ENCODE results near the gene SLC5A5. TPM values are rescaled to one million over a fixed set of nuclear protein-coding genes. Genes with fewer than 3 reads are reported as not detected.

SLC5A5 gene
- total RNA-seq, 4 donors from 2014 or later = not detected

DNA sequence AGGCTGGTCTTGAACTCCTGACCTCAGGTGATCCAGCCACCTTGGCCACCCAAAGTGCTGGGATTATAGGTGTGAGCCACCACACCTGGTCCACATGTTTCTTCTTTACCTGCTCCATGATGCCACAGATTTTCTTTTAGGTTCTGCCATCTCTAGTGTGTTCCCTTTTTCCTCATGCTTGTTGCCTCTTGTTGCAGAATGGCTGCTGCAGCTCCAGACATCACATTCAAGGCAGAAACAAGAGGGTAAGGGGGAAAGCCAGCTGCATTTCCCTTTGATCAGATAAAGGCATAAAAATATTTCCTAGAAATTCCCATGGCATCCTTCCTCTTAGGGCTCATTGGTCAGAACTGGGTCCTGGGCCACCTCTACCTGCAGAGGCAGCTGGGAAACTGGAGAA lies 48.8 kb downstream of the SLC5A5 start:
- TF ChIP-seq, protein P1, sequence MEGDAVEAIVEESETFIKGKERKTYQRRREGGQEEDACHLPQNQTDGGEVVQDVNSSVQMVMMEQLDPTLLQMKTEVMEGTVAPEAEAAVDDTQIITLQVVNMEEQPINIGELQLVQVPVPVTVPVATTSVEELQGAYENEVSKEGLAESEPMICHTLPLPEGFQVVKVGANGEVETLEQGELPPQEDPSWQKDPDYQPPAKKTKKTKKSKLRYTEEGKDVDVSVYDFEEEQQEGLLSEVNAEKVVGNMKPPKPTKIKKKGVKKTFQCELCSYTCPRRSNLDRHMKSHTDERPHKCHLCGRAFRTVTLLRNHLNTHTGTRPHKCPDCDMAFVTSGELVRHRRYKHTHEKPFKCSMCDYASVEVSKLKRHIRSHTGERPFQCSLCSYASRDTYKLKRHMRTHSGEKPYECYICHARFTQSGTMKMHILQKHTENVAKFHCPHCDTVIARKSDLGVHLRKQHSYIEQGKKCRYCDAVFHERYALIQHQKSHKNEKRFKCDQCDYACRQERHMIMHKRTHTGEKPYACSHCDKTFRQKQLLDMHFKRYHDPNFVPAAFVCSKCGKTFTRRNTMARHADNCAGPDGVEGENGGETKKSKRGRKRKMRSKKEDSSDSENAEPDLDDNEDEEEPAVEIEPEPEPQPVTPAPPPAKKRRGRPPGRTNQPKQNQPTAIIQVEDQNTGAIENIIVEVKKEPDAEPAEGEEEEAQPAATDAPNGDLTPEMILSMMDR (IDR thresholded peaks at IDR 0.05; ENCODE audit: low read depth) = no peak

DNA sequence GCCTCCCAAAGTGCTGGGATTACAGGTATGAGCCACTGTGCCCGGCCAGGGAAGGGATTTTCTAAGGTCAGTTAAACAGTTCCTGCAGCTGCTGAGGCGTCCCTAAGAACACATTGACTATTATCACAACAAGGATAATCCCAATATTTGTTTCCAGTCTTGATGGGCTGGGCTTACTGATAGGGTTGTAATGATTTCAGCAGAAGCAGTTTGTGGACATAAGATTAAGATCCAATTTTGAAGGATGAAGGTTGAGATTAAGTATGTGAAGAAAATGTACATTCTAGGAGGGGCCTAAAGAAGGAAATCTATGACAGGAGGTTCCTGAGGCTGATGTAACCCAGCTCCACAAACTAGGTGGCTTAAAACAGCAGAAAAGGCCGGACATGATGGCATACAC lies 50.4 kb downstream of the SLC5A5 start:
- TF ChIP-seq, protein P1 (IDR thresholded peaks at IDR 0.05; ENCODE audit: low read depth) = no peak

DNA sequence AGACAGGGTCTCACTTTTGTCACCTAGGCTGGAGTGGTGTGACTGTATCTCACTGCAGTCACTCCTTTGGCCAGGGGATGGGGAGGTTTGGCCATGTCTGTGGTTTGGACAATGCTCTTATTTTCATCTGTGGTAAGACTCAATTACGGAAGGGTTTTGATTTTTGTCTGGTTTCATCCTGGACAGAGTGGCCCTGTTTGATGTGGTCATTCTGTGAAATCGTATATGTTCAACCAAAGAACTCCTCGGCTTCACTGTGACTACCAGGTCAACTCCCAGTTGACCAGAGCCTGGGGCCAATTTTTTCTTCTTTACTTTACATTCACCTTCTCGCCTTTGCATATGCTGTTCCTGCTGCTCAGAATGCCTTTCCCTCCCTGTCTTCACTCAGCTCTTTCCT lies 54.3 kb downstream of the SLC5A5 start:
- TF ChIP-seq, protein P1 (IDR thresholded peaks at IDR 0.05; ENCODE audit: low read depth) = no peak

DNA sequence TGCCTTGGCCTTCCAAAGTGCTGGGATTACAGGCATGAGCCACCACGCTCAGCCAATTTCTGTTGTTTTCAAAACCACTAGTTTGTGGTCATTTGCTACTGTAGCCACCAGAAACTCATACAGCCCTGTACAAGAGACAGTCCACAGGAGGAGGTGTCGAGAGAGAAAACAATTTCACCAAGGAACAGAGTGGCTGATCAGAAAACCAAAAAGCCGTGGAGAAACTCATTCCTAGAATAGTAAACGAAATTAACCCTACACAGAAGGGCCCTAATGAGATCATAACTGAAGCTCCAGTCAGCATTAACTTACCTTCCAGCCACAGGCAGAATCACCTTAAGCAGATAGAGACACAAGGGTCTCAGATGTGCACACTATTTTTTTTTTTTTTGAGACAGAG lies 57.3 kb downstream of the SLC5A5 start:
- TF ChIP-seq, protein P1 (IDR thresholded peaks at IDR 0.05; ENCODE audit: low read depth) = no peak

DNA sequence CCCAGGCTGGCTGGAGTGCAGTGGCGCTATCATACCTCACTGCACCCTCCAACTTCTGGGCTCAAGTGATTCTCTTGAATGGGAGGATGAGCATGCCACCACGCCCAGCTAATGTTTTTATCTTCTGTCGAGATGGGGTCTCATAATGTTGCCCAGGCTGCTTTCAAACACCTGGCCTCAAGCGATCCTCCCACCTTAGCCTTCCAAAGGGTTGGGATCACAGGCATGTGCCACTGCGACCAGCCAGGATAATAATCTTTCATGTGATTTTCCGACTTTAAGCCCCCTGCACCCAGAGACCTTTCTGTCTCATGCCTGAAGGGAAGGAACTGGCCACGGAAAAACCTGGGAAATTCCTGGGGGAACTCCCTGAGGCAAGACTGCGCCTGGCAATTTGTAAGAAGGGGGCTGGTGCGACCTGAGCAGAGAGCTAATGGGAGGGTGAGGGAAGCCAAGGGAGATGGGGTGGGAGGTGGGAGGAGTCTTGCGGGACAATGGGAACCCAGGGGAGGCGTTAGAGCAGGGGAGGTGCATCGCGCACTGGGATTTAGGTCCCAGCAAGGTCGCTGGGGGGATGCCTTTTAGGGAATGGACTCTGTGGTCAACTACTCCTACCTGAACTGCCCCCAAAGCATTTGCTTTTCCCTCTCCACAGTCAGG lies 59.9 kb downstream of the SLC5A5 start:
- TF ChIP-seq, protein P1 (IDR thresholded peaks at IDR 0.05; ENCODE audit: low read depth) = no peak

DNA sequence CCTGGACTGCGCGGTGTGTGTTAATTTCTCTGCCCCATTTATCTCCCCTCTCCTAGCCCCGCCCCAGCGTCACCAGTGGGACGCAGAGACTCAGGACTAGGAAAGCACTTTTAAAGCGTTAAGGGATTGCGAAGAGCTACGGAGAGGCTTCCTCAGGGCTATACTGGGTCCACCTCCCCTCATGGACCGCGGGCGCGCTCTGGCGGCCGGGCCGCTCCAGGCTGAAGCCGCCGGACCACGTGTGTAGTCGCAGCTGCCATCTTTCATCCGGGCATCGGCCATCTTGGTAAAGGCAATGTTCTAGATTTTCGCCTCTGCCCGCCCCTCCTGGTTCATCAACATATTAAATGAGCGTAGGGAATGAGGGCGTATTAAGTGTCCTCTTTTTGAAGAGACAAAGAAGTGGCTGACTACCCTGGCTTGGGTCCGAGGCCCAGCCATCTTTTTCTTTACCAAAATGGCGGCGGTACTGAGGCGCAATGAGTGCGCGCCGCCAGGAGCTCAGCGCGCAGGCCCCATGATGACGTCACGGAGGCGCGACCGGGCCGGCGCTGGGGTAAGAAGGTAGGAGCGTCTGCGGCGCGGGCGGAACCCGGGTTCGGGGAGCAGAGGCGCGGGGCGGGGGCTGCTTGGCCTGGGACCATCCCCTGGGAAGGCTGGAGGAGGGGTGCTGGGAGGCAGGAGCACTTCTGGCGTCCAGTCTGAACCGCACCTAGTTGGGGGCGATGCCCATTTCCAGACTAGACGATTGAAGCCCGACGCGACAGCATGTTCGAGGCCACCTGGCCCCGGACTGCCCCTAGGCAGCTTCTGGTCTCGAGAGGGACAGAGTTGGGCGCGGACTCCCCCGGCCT lies 61.0 kb downstream of the SLC5A5 start, which contains the start of gene CCDC124:
Gene CCDC124, plus strand, starts transcription at position 531 of the 854 bp plus-strand sequence. CDS start 3,406 bp downstream, outside the sequence.
- TF ChIP-seq, protein P1 (IDR thresholded peaks at IDR 0.05; ENCODE audit: low read depth) = no peak

DNA sequence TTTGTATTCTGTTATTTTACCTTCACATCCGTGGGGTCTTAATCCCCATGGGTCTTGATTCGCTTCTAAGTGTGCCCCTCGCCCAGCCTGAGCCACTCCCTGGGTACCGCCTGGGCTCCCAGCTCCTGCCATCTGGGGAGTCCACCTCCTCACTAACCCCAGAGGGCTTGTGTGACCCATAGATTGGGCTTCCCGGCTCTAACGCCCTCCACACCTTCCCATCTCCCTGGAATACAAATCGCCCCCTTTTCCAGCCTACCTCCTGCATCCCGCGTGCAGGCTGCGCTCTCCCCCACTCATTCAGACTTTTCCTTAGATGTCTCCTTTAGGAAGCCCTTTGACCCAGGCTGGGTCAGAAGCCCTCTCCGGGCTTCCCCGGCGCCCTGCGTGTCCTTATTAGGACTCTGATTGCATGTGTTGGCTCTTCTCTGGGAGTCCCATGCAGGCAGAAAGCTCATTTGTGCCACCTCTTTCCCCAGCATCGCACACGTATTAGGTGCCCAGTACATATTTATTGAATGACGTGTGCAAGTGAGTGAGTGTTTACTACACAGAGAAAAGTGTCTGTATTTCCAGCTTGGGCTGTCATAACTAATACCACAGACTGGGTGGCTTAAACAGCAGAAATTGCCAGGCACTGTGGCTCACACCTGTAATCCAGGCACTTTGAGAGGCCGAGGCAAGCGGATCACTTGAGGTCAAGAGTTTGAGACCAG lies 61.8 kb downstream of the SLC5A5 start:
- TF ChIP-seq, protein P1 (IDR thresholded peaks at IDR 0.05; ENCODE audit: low read depth) = no peak
